Neural progenitor cell (in vitro differentiated cells): ENCODE results near the gene ADGRL1.

Source experiments
- CTCF ChIP-seq: fragments of 200-600 bp; sonication (generic); IDR thresholded peaks from 2 replicates; pipeline ENCODE4 v1.5.1; 2017; ENCODE audit warnings: antibody characterized with exemption, mild to moderate bottlenecking
- EZH2 ChIP-seq: fragments of 200-600 bp; sonication (generic); IDR thresholded peaks from 2 replicates; pipeline ENCODE4 v1.6.1; 2017; ENCODE audit warnings: antibody characterized with exemption, mild to moderate bottlenecking, moderate library complexity

- no peak for TF ChIP-seq CTCF
- TF ChIP-seq EZH2, result no peak
Measured at GRCh38 chr19:14161305-14161704, 44.7 kb downstream of the ADGRL1 start.
